ENCODE data around the gene APOBEC3A.
"Not testable (repeated sequence)": the region's sequence is repeated elsewhere in the genome, so short reads cannot be mapped to it uniquely, and the experiment has no call there.

The APOBEC3A gene

GRCh38 chr22:38981005-38981991 is 23.9 kb downstream of the APOBEC3A start:
- DNase-seq (ENCODE audit: low spot score) = no peak

GRCh38 chr22:38981992-38982927 is 24.9 kb downstream of the APOBEC3A start, which contains the start of gene APOBEC3B:
TSS of gene APOBEC3B (plus strand) at chr22:38982347. CDS start at chr22:38982454, 107 bp downstream.
- peak; percentile 81 for DNase-seq (ENCODE audit: low spot score)

- DNase-seq (ENCODE audit: low spot score) = no peak
Observed at GRCh38 chr22:38984224-38984623, 26.8 kb downstream of the APOBEC3A start.

GRCh38 chr22:38984784-38985757 is 27.7 kb downstream of the APOBEC3A start:
- DNase-seq (ENCODE audit: low spot score) = peak; percentile 92

GRCh38 chr22:38986629-38987028 is 29.2 kb downstream of the APOBEC3A start:
- no peak for DNase-seq (ENCODE audit: low spot score)

- no peak for DNase-seq (ENCODE audit: low spot score)
Observed at GRCh38 chr22:38987171-38987895, 29.9 kb downstream of the APOBEC3A start.

- peak; percentile 53 for DNase-seq (ENCODE audit: low spot score)
Observed at GRCh38 chr22:38989466-38989865, 32.1 kb downstream of the APOBEC3A start.

- DNase-seq (ENCODE audit: low spot score) = not testable (repeated sequence)
Observed at GRCh38 chr22:38992871-38993371, 35.5 kb downstream of the APOBEC3A start.

GRCh38 chr22:38996105-38996504 is 38.7 kb downstream of the APOBEC3A start:
- no peak for DNase-seq (ENCODE audit: low spot score)

- no peak for DNase-seq (ENCODE audit: low spot score)
Observed at GRCh38 chr22:38997518-38997917, 40.1 kb downstream of the APOBEC3A start.

- peak; percentile 87 for DNase-seq (ENCODE audit: low spot score)
Observed at GRCh38 chr22:39003165-39003638, 45.8 kb downstream of the APOBEC3A start.

- DNase-seq (ENCODE audit: low spot score) = no peak
Observed at GRCh38 chr22:39007177-39007576, 49.8 kb downstream of the APOBEC3A start.

- DNase-seq (ENCODE audit: low spot score) = not testable (repeated sequence)
Observed at GRCh38 chr22:39008271-39008850, 51.0 kb downstream of the APOBEC3A start.

GRCh38 chr22:39010946-39011345 is 53.5 kb downstream of the APOBEC3A start:
- DNase-seq (ENCODE audit: low spot score) = no peak

All from CD4-positive, alpha-beta T cell treated with Interleukin-2 at 100 ng/mL for 4 hours (primary cell).